GM19043 (cell line): ENCODE data around the gene PTHLH.

Source experiments
- ATAC-seq: cut with Tn5 transposase; IDR thresholded peaks from one replicate; pipeline ENCODE4 v1.9.1; 2021; ENCODE audit warnings: low read depth; ENCODE audit not compliant: unreplicated experiment

The PTHLH gene

DNA sequence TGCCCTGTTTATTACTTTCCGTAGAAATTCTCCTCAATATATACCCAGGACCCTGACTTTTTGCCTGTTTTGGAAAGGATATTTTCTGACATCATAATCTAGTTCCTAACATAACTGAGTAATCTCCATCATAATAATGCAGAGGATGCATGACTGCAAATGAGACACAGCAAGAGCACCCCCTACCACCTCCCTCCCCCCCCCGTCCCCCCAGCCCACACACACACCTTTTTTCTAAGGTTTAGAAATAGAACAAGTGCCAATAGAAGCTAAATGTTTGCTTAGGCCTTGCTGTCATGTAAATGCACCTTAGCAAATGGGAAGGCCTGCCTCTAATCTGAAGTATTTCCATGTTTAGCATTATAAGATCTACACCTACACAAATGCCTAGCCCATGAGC lies at the start of gene PTHLH:
Gene PTHLH (minus strand): TSS at position 13 of the 400 bp plus-strand sequence. CDS start 3,239 bp downstream, outside the sequence.
- ATAC-seq, result no peak

DNA sequence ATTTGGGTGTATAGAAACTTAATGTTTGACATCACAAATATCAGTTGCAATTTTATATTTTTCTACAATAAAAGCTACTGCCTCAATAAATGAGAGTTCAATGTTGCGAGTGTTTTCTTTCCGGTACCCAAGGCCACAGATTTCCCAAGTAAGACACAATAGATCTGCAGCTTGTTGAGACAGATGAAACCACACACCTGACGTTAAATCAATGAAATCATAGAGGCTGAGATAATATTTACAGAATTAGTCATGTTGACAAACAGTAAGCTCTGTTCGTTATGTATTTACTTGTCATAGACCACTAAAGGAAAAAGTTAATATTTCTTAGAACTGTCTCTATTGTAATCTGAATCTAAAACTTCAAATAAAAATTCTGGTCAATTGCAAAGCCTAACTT lies 49.2 kb upstream of the PTHLH start:
- no peak for ATAC-seq

DNA sequence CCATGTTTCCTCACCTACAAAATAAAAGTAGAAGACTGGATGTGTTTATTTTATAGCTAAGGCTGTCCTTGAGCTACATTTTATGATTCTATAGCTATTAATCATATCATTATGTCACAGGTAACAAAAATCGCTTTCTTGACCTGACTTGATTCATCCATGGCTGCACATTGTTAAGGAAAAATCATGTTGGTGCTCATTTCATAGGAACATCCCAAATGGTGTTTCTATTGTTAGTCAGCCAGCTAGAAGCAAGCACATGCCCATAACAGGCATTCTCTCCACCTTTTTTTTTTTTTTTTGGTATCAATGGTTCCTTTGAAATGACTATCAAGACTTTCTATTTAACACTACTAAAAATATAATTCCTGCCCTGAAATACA lies 45.3 kb upstream of the PTHLH start:
- ATAC-seq, result no peak

DNA sequence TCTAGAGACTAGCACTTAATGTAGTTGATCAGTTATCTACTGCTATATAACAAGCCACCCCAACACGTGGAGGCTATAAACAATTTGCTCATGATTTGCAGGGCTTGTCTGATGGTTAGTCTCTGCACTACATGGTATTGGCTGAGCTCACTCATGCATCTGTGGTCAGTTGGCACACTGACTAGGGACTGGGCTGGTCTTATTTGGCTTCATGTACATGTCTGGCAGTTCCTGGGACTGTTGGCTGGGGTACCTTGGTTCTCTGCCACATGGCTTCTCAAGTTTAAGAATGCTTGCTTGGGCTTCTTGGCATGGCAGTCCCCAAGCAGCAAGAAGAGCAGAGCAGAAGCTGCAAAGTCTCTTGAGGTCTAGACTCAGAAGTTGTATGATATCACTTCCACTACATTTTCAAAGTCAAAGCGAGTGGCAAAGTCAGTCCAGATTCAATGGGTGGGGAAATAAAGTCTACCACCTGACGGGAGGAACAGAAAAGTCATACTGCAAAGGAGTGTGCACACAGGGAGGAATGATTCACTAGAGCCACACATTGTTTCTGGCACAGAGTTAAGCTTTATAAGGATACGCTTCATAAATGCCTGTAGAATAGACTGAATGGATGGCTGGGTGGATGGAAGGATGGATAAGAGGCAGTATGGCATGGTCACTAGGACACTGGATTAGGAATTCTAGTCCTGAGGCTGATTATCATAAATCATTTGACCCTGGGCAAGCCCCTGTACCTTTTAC lies 44.8 kb upstream of the PTHLH start:
- ATAC-seq, result no peak

DNA sequence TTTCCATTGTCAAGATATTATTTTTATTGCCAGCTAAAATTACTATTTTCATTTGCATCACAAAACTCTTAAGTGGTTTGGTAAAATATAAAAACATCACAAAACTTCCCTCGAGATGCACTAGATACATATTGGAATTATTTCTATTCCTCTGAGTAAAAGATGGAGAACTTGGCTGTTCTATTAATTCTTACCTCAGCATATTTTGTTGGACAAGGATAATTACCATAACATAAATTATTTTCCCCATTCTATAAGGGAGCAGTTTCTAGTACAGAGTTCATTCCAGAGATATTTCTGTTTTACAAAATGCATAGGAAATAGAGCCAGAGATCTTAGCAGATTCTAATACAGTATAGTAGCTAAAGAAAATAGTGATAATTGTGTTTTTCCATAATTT lies 42.6 kb upstream of the PTHLH start:
- ATAC-seq, result no peak

DNA sequence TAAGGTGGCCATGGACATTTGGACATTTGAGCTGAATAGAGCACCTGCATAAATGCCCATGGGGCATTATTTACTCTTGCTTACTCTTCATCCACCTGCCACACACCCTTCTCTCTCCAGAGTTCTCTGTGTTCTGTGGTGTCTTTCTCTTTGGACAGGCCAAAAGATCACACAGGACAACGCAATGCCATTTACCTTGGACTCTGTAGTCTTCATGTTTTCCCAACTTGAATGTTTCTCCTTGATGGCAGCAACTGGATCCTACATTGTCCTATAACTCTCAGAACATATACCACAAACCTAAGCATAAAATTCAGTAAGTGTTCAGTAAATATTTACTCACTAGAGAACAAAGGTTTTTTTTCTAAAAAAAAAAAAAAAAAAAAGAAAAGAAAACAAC lies 41.7 kb upstream of the PTHLH start:
- ATAC-seq, result no peak

DNA sequence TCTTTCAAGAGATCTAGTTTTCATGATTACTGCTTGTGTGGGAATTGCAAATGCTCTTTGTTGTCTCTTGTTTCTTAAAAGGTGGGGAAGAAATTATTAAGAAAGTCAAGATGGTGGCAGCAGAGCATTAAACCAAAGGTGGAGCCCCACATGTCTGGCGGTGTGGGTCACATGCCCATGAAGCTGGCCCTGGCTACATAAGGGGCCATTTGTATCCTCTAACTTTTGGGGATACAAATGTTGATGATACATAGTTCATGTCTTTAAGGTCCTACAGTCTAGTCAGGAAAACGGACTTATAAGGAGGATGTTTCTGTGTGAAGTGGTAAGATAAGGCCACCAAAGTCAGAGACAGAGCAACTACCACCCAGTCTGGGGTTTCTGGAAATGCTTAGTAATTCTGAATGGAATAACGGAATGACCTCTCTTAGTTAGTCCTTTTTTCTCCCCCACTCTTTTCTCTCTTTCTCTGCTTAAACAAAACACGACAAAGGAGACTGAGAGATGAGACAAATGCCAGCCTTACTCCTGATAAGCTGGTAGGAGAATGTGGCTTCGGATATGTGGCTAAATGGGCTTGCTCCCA lies 39.9 kb upstream of the PTHLH start:
- ATAC-seq, result no peak

DNA sequence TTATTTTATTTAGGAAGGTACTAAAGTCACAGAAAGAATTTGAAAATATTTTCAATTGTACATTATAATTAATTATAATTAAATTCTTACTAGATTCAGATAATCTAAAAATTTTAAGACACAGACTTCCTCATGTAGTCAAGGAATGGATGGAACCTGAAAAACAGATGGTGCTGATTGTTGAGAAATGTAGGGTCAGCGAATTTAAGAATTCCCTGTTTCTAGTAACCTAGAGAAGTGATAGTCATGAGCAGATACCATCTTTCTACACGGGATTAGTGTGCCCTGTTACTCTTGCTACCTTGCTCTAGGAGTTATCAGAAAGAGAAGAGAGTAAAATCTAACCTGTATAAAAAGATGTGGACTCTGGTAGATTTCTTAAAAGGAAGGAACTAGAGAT lies 37.5 kb upstream of the PTHLH start:
- ATAC-seq, result no peak

DNA sequence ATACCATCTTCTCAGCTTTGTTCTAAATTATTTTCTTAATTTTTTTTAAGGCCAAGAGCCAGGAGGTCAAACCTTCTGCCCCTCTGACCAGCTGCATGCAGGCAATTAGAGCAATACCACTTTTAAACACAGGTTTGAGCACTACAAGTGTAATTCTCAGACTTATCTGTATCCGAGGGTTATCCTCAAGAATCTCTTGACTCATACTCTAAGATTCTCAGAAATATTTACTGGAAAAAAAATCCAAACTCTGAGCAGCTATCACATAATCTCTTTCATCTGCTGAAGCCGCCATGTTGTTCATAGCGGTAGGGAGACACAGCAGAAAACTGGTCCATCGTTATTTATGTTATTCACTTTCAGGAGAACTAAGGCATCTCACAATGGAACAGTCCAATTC lies 27.4 kb upstream of the PTHLH start:
- no peak for ATAC-seq

DNA sequence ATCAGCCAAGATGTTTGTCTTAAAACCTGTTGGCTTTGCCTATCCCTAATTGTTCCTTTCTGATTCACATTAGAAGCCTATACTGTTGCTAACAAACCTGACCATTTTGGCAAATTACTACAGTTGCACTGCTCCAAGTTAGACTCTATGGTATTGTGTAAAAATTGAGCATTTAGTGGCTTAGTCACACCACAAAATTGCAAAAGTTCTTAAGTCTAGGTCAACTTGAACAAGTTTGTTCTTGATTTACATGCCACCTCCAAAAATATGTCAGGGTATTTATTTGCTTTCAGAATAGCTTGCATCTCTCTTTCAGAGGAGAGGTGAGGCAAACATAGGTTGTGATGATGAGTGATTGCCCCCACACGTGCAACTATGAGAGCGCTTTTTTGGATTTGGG lies 27.0 kb upstream of the PTHLH start:
- ATAC-seq, result no peak

DNA sequence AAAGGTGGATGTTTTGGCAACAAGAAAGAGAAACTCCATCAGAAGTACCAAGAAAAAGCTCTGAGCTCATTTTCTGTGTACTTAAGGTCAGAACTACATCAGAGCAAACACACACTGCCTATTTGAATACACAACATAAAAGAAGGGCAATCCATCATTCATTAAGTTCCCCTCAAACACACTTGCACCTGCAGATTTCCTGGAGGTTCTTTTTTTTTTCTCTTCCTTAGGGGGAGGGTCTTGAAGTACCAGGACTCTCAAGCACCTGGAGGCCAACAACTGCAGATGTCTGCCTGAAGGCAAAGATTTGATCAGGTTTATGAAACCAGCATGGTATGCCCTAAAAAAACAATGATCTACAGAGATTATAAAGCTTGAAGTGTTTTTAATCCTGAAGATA lies 26.1 kb upstream of the PTHLH start:
- no peak for ATAC-seq

DNA sequence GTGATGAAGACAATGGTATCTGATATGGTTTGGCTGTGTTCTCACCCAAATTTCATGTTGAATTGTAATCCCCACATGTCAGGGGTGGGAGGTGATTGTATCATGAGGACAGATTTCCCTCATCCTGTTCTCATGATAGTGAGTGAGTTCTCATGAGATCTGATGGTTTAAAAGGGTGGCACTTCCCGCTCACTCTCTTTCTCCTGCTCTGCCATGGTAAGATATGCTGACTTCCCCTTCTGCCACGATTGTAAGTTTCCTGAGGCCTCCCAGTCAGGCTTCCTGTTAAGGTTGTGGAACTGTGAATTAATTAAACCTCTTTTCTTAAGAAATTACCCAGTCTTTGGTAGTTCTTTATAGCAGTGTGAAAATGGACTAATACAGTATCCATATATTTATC lies 25.6 kb upstream of the PTHLH start:
- ATAC-seq, result no peak

DNA sequence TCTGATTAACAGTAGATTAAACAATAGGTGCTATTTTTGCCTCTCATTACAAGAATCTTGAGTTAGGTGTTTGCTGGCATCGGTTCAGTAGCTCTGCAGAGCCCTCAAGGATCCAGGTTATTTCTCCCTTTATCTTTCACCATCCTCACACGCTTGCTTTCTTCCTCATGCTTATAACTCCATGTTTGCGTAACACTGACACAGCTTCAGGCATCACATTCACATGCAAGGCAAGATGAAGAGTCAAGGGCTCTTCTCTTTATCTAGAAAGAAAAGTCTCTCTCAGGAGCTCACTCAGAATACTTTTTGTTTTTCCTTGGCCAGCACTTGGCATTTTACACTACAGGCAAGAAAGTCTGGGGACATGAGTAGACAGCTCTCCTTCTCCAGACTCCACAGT lies 24.2 kb upstream of the PTHLH start:
- no peak for ATAC-seq

DNA sequence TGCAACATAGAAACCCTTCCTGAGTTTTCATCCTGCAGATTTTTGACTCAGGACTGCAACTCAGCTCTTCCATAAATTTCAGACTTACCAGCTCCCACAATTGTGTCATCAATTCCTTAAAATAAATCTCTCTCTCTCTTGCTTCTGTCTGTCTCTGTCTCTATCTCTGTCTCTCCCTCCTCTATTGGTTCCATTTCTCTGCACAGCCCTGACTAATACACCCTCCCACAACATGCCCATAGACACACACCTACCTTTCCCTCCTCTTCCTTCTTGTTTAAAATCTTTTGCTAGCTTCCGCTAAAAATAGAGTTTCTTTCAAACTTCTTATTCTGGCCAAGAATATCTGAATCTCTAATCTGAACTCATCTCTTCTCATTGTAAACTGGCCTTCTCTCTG lies 22.9 kb upstream of the PTHLH start:
- ATAC-seq, result no peak

DNA sequence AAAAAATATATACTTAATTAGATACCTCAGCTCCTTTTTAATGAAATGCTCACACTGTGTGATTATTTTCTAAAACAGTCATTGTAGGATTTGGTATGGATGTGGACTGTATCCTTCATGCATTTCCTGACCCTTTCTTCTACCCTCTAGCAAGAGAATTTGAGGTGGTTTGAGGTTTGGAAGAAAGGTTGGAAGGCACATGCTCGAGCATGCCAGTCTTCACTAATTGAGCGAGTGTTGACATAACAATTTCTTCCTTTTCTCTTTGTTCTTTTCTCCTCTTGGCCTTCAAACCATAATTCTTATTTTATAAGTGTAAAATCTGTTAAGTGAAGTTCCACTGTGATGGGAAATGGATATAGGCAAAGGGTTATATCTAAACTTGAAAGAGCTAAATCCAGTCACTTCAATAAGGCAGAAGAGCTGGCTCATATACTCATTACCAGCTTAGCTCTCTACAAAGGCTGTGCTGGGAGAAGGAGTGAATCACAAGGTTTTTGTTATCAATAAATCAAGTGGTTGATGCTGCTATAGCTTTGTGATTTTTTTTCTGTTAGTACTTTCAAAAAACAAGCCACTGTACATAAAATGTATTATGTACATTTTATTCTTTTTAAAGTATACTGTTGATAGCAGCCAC lies 16.2 kb upstream of the PTHLH start:
- ATAC-seq, result no peak

DNA sequence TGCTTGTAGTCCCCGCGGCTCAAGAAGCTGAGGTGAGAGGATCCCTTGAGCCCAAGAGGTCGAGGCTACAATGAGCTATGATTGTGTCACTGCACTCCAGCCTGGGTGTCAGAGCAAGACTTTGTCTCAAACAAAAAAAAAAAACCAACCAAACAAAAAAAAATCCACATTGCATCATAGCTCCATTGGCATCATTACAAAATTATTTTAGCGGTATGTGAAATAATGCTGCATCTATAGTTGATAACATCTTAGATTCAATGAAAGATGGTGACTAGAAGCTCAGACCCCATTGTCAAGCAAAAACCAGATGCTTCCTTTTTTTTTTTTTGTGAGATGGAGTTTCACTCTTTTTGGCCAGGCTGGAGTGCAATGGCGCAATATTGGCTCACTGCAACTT lies 14.8 kb upstream of the PTHLH start:
- no peak for ATAC-seq

DNA sequence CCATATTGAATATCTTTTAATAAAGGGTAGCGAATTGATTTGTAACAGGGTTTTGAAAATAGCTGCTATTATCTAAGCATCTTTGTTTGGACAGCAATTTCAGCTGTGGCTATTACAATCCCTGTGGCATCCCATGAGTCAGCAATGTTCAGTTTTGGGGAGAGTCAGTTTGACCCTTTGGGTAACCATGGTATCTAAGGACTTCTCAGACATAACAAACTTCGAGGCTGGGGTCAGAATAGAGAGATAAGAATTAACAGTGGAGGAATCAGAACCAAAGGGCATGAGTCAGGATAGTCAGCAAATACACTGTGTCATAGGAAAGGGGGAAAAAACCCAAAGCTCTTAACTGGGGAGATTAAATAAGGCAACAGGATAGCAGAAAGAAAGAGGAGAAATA lies 11.7 kb upstream of the PTHLH start:
- ATAC-seq, result no peak

DNA sequence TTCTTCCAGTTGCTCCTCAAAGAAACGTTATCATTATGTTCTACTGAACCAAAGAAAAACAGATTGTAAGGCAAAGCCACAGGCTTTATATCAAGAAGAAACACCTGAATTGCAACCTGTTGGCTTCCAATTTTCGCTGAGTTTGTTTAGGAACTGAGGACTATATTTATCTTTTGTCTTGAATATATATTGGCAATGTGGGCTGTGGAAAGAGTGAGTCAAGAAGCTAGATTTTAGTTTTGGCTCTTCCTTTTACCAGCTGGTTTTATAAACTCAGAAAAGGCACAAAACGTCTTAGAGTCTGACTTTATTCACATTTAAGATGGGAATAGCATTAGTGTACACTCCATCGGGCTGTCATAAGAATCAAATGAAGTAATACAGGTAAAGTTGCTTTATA lies 10.4 kb upstream of the PTHLH start:
- ATAC-seq, result no peak

DNA sequence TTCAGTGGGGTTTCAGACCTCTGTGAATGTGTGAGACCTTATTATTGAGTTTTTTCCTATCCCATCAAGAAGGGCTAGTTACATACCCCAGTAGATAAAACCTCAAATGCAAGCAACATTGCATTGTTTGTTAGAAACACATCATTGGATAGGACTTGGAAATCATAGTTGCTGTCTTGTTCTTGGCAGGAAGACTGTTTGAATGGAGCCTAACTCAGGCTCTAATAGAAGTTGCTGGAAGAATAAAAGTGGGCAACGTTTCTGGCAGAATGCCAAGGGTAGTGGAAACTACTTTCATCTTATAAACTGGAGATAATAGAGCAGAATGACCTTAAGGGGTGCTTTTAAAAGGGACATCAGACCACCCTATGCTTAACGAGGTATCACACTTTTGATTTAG lies 9.9 kb upstream of the PTHLH start:
- no peak for ATAC-seq

DNA sequence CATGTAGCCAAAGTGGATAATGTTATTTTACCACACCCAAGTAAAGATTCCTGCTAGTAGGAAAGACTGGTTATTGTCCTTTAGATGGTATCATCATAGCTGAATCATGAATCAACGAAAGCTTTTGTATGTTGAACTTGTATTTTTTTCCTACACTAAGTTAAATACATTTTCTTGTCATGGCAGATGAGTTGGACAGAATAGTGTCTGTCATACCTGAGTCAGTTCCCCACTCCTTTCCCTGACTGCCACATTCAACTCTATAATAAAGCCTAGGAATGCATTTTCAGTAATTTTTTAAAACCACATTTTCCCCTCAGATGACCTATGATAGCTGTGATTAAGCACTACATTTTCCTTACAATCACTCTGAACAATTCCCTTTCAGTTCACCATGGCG lies 9.3 kb upstream of the PTHLH start:
- ATAC-seq, result no peak

DNA sequence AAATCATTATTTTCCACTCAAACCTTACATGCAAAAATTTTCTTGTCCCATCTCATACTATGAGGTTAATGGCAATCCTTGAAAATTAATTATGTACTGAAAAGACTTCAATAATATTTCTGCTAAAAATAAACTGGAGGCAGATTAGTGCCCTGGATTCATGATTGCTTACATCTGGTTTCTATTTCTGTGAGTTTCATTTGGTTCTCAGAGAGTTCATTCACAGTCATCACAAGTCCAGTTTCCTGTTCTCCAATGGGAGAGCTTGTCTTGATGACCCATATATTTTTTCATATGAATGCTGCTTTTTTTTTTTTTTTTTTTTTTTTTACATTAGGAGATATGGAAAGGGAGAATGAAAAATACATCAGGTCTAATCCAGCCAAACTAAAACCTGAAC lies 6.6 kb upstream of the PTHLH start:
- ATAC-seq, result no peak
